B cell (primary cell): ENCODE measurements around the gene ERRFI1. TPM values are rescaled to one million over a fixed set of nuclear protein-coding genes. Genes with fewer than 3 reads are reported as not detected.

Source experiments
- ATAC-seq: fragments of 200-7000 bp; cut with Tn5 transposase; one replicate; pipeline ENCODE4 v1.10.0; 2021; ENCODE audit warnings: low read depth, mild to moderate bottlenecking, moderate number of reproducible peaks, moderate library complexity
- CTCF ChIA-PET: fragments of 350-600 bp; sonication (Branson Sonifier 250); formaldehyde crosslinking; loops from one replicate; lab custom pipeline; 2021; ENCODE audit warnings: antibody characterized with exemption, inconsistent platforms; lab: Charles Lee
- POLR2A ChIA-PET: fragments of 350-600 bp; sonication (Branson Sonifier 250); formaldehyde crosslinking; loops from one replicate; lab custom pipeline; 2021; ENCODE audit warnings: antibody characterized with exemption; lab: Charles Lee
- DNase-seq: peaks from one replicate; pipeline ENCODE4 v3.0.0; 2013
- H2AFZ ChIP-seq: 2 replicates; pipeline ENCODE4 v1.6.1; 2012; ENCODE audit warnings: mild to moderate bottlenecking, low read depth, low read length; ENCODE audit not compliant: insufficient read depth, poor library complexity, severe bottlenecking
- H3K27ac ChIP-seq, 2 donors: 1 replicate in 1 of 2; 2 replicates in 1 of 2; pipeline ENCODE4 v1.5.1; 2012 to 2013; ENCODE audit warnings: low read length in 2 of 2, mild to moderate bottlenecking in 2 of 2, moderate library complexity in 1 of 2
- H3K27me3 ChIP-seq, 4 experiments: fragments of 200-600 bp in 1 of 4; sonication (generic) in 1 of 4; replicated peaks in 1 of 4; 1 replicate in 2 of 4; 2 replicates in 2 of 4; pipeline versions ENCODE4 v1.6.1 to v1.7.0; 2013 to 2016; ENCODE audit warnings: low read length in 3 of 4, mild to moderate bottlenecking in 2 of 4, mixed read lengths in 1 of 4, moderate library complexity in 1 of 4; ENCODE audit not compliant: insufficient read depth in 4 of 4, control insufficient read depth in 3 of 4; ENCODE audit errors: control extremely low read depth in 1 of 4
- H3K36me3 ChIP-seq, 2 experiments: replicated peaks in 1 of 2; 1 replicate in 1 of 2; 2 replicates in 1 of 2; pipeline versions ENCODE4 v1.6.1 to v1.7.1; 2013; ENCODE audit warnings: low read length in 1 of 2; ENCODE audit not compliant: insufficient read depth in 2 of 2, control insufficient read depth in 1 of 2; ENCODE audit errors: control extremely low read depth in 1 of 2, extremely low read depth in 1 of 2
- H3K4me1 ChIP-seq, 2 donors: fragments of 200-600 bp in 1 of 2; sonication (generic) in 1 of 2; 1 replicate in 1 of 2; 2 replicates in 1 of 2; pipeline versions ENCODE4 v1.5.1 to v1.6.1; 2013 to 2017; ENCODE audit warnings: low read length in 2 of 2; ENCODE audit not compliant: control insufficient read depth in 2 of 2, insufficient read depth in 2 of 2
- H3K4me2 ChIP-seq: replicated peaks from 2 replicates; pipeline ENCODE3; 2012; ENCODE audit warnings: mild to moderate bottlenecking, low read depth, low read length; ENCODE audit not compliant: poor library complexity, severe bottlenecking
- H3K4me3 ChIP-seq, 5 experiments: fragments of 200-600 bp in 1 of 5; sonication (generic) in 1 of 5; 1 replicate in 3 of 5; 2 replicates in 2 of 5; pipeline versions ENCODE4 v1.5.1 to v1.7.0; 2011 to 2016; ENCODE audit warnings: low read length in 4 of 5, mild to moderate bottlenecking in 4 of 5, low read depth in 2 of 5, control low read depth in 1 of 5, moderate library complexity in 1 of 5; ENCODE audit not compliant: insufficient read depth in 1 of 5; ENCODE audit errors: control extremely low read depth in 1 of 5, extremely low read depth in 1 of 5
- H3K79me2 ChIP-seq: fragments of 200-600 bp; sonication (generic); one replicate; pipeline ENCODE4 v1.6.0; 2016; ENCODE audit warnings: low read length; ENCODE audit not compliant: control insufficient read depth, insufficient read depth
- H3K9ac ChIP-seq: fragments of 200-600 bp; sonication (generic); 2 replicates; pipeline ENCODE4 v1.6.1; 2017; ENCODE audit warnings: mild to moderate bottlenecking, low read length, moderate library complexity
- H3K9me3 ChIP-seq, 3 donors: one replicate each; pipeline versions ENCODE4 v1.6.1 to v1.7.1; 2013; ENCODE audit warnings: low read length in 2 of 3; ENCODE audit not compliant: control insufficient read depth in 2 of 3, insufficient read depth in 1 of 3; ENCODE audit errors: control extremely low read depth in 1 of 3
- H4K20me1 ChIP-seq: 2 replicates; pipeline ENCODE4 v1.6.0; 2012; ENCODE audit warnings: mild to moderate bottlenecking, low read length; ENCODE audit not compliant: insufficient read depth, control insufficient read depth, poor library complexity, severe bottlenecking
- H3K27ac Mint-ChIP-seq: one replicate; pipeline ENCODE4 v1.8.0; 2021; ENCODE audit warnings: mixed read lengths
- H3K27me3 Mint-ChIP-seq: one replicate; pipeline ENCODE4 v1.8.0; 2021; ENCODE audit warnings: mixed read lengths
- H3K4me1 Mint-ChIP-seq: one replicate; pipeline ENCODE4 v1.8.0; 2021; ENCODE audit warnings: mixed read lengths
- H3K4me3 Mint-ChIP-seq: one replicate; pipeline ENCODE4 v1.8.0; 2021; ENCODE audit warnings: mixed read lengths
- H3K9me3 Mint-ChIP-seq: one replicate; pipeline ENCODE4 v1.8.0; 2022; ENCODE audit warnings: mixed read lengths; ENCODE audit not compliant: insufficient read depth
- EZH2 ChIP-seq: IDR thresholded peaks from 2 replicates; pipeline ENCODE4 v1.6.1; 2012; ENCODE audit warnings: borderline replicate concordance, low read depth, mild to moderate bottlenecking, moderate library complexity, low read length; ENCODE audit not compliant: insufficient read depth, poor library complexity, severe bottlenecking
- WGBS: methylation state at CpG from one replicate; pipeline ENCODE4 v1.1.5; 2013; ENCODE audit warnings: missing lambda C conversion rate; ENCODE audit not compliant: insufficient coverage; 5-methylcytosine and 5-hydroxymethylcytosine counted together
- intact Hi-C: fragments of 100-400 bp; cut with micrococcal nuclease; formaldehyde crosslinking; loops from one replicate; pipeline ENCODE4 v1.10.0; 2022
- polyA plus RNA-seq: library from polyadenylated mRNA; depleted of rRNA; stranded (reverse); fragments of >200 nt; gene quantifications from 2 replicates; pipeline ENCODE4 v1.2.3, GENCODE V29; 2012
- total RNA-seq, 2 donors: library from RNA; stranded (reverse); fragments of 120-200 nt in 1 of 2; gene quantifications; 1 replicate in 1 of 2; 2 replicates in 1 of 2; pipeline versions ENCODE4 v1.2.3 to v1.2.4, GENCODE V29; 2013 to 2022
- TF ChIP-seq, protein P1 (sequence below): fragments of 200-600 bp; IDR thresholded peaks from one replicate; pipeline ENCODE4 v1.8.0; 2022; ENCODE audit warnings: antibody characterized with exemption, mild to moderate bottlenecking

ERRFI1 gene
- total and polyA plus RNA-seq, 2 donors (not counting 1 experiment from before 2014, with no cell fraction given), result 1.5 to 2.0 TPM

DNA sequence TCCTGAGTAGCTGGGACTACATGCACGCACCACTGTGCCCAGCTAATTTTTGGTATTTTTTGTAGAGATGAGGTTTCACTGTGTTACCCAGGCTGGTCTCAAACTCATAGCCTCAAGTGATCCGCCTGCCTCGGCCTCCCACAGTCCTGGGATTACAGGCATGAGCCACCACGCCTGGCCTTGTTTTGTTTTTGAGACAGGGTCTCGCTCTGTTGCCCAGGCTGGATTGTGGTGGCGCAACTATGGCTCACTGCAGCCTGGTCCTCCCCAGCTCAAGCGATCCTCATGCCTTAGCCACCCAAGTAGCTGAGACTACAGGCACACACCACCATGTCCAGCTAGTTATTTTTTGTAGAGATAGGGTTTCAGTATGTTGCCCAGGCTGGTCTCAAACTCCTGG, 38.6 kb downstream of the ERRFI1 start:
- no peak overlapping the region for H3K9ac ChIP-seq
- no peaks in the 10 kb centered on the region for H3K79me2 ChIP-seq
- no peak overlapping the region for H3K4me3 ChIP-seq
- no peak for ATAC-seq
- Mint-ChIP-seq H3K27me3 (no peaks in the 10 kb centered on the region), H3K27ac (no peak overlapping the region), H3K4me3 (no peak overlapping the region), H3K4me1 (peaks cover 2% of the 10 kb centered on the region), H3K9me3 (no peaks in the 10 kb centered on the region)
- H3K9me3 ChIP-seq, result no peaks in the 10 kb centered on the region
- H3K36me3 ChIP-seq, result peaks cover 14 to 40% of the 10 kb centered on the region in 2 experiments
- H3K4me2 ChIP-seq, result no peak overlapping the region
- no peak overlapping the region for H2AFZ ChIP-seq
- no peaks in the 10 kb centered on the region for H3K27me3 ChIP-seq
- no peak for TF ChIP-seq EZH2
- TF ChIP-seq, protein P1, sequence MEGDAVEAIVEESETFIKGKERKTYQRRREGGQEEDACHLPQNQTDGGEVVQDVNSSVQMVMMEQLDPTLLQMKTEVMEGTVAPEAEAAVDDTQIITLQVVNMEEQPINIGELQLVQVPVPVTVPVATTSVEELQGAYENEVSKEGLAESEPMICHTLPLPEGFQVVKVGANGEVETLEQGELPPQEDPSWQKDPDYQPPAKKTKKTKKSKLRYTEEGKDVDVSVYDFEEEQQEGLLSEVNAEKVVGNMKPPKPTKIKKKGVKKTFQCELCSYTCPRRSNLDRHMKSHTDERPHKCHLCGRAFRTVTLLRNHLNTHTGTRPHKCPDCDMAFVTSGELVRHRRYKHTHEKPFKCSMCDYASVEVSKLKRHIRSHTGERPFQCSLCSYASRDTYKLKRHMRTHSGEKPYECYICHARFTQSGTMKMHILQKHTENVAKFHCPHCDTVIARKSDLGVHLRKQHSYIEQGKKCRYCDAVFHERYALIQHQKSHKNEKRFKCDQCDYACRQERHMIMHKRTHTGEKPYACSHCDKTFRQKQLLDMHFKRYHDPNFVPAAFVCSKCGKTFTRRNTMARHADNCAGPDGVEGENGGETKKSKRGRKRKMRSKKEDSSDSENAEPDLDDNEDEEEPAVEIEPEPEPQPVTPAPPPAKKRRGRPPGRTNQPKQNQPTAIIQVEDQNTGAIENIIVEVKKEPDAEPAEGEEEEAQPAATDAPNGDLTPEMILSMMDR, result no peak
- ChIA-PET CTCF (interaction anchor here (0.6 to 2.5 kb wide), 2 partner anchors 9 to 28 kb away, joined by 4 to 7 read pairs; no protein-coding TSS in a partner anchor), POLR2A (no interaction called here)
- 98% methylated on average over 4 of the region's 7 CpGs for WGBS
- H4K20me1 ChIP-seq, result peaks cover 5% of the 10 kb centered on the region
- DNase-seq, result no peak
- no peak overlapping the region for H3K27ac ChIP-seq
- intact Hi-C loops, result no loop called here
- H3K4me1 ChIP-seq, result peaks cover under 1% of the 10 kb centered on the region in 2 donors

DNA sequence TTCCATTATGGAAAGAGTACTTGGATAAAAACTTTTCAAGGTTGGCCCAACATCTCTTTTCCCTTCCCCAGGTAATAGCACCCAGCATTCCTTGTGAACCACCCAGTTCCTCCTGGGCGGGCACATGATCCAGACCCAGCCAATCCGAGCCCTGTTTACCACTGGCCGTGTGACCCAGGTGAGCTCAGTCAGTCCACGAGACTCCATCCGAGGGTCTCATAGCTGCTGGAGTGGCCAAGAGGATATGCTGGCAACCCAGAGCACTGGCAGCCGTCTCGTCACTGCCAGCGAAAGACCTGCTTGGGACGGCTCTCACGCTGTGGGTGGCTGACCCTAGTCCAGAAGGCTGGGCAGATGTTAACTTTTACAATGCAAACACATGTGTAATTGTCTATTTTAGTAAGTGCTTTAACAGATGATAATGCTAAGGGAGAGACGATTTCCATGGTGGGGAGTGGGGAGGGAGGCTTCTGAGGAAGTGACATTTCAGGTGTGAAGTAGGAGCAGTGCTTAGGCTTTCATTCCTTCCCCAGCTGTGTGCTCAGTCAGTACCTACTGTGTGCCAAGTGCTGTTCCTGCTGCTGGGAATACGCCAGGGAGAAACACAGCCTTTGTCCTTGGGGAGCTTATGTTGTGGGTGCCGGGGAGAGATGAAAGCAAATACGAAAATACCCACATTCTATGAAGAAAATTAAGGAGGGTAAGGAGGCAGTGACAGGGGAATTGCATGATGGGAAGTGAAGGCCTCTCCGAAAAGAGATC, 40.1 kb downstream of the ERRFI1 start:
- Mint-ChIP-seq H3K27me3 (no peaks in the 10 kb centered on the region), H3K27ac (no peak overlapping the region), H3K9me3 (no peaks in the 10 kb centered on the region), H3K4me1 (peaks cover 5% of the 10 kb centered on the region), H3K4me3 (no peak overlapping the region)
- no peak overlapping the region for H3K4me2 ChIP-seq
- TF ChIP-seq, protein P1, result no peak
- TF ChIP-seq EZH2, result no peak
- ChIA-PET POLR2A (no interaction called here), CTCF (interaction anchor here (1.5 kb wide), 1 partner anchor 365 kb away, joined by 3 read pairs; no protein-coding TSS in a partner anchor)
- no peaks in the 10 kb centered on the region for H3K79me2 ChIP-seq
- H3K4me3 ChIP-seq, result no peak overlapping the region
- H4K20me1 ChIP-seq, result peaks cover 5% of the 10 kb centered on the region
- H3K27me3 ChIP-seq, result no peaks in the 10 kb centered on the region
- H2AFZ ChIP-seq, result no peak overlapping the region
- H3K9ac ChIP-seq, result no peak overlapping the region
- peaks cover 16 to 46% of the 10 kb centered on the region in 2 experiments for H3K36me3 ChIP-seq
- peaks cover 4 to 6% of the 10 kb centered on the region in 2 donors for H3K4me1 ChIP-seq
- WGBS, result 94% methylated on average over 11 of the region's 15 CpGs
- no peak overlapping the region for H3K27ac ChIP-seq
- ATAC-seq (no peak), DNase-seq (no peak)
- no peaks in the 10 kb centered on the region for H3K9me3 ChIP-seq
- intact Hi-C loops, result no loop called here
